Endothelial cell of umbilical vein (primary cell): ENCODE results near the gene GNAZ. TPM values are rescaled to one million over a fixed set of nuclear protein-coding genes. Genes with fewer than 3 reads are reported as not detected.

Source experiments
- BruUV-seq: library from RNA; stranded (reverse); fragments of 400-500 nt; replicated peaks from 2 replicates; lab custom pipeline; 2021; lab: Mats Ljungman, UMichigan
- CTCF ChIA-PET: fragments of 300-600, 350-600 bp; sonication (Branson Sonifier 250); formaldehyde crosslinking; loops from one replicate; lab custom pipeline; 2021; ENCODE audit warnings: antibody characterized with exemption, inconsistent platforms; lab: Charles Lee
- POLR2A ChIA-PET: fragments of 300-600, 350-600 bp; sonication (Branson Sonifier 250); formaldehyde crosslinking; loops from one replicate; lab custom pipeline; 2021; ENCODE audit warnings: antibody characterized with exemption, inconsistent platforms; lab: Charles Lee
- DNase-seq: peaks from one replicate; pipeline ENCODE4 v3.0.0-alpha.2; 2011; ENCODE audit warnings: low read depth, low spot score
- FAIRE-seq: peaks from 2 replicates; lab custom pipeline; 2011; peaks lifted over from hg19 to GRCh38; lab: Jason Lieb, UNC
- H2AFZ ChIP-seq: 2 replicates; pipeline ENCODE4 v1.6.0; 2012; ENCODE audit warnings: low read depth, low read length, control low read depth, inconsistent platforms
- H3K27ac ChIP-seq: 2 replicates; pipeline ENCODE4 v1.5.1; 2011; ENCODE audit warnings: low read depth, mild to moderate bottlenecking, control low read depth, low read length, moderate library complexity; ENCODE audit not compliant: insufficient read depth
- H3K27me3 ChIP-seq, 2 experiments: 2 replicates each; pipeline versions ENCODE4 v1.6.0 to v1.6.1; 2011; ENCODE audit warnings: low read length in 2 of 2, mixed read lengths in 1 of 2; ENCODE audit not compliant: control insufficient read depth in 2 of 2, insufficient read depth in 2 of 2
- H3K36me3 ChIP-seq, 2 experiments: 2 replicates in 1 of 2; 3 replicates in 1 of 2; pipeline ENCODE4 v1.5.1; 2011; ENCODE audit warnings: low read length in 2 of 2, mild to moderate bottlenecking in 1 of 2, moderate library complexity in 1 of 2; ENCODE audit not compliant: control insufficient read depth in 2 of 2, insufficient read depth in 2 of 2; ENCODE audit errors: extremely low read depth in 1 of 2
- H3K4me1 ChIP-seq: 3 replicates; pipeline ENCODE4 v1.5.1; 2011; ENCODE audit warnings: mild to moderate bottlenecking, low read length; ENCODE audit not compliant: control insufficient read depth, insufficient read depth; ENCODE audit errors: extremely low read depth
- H3K4me2 ChIP-seq: 2 replicates; pipeline ENCODE4 v1.6.1; 2011; ENCODE audit warnings: low read length, control low read depth, mixed read lengths; ENCODE audit not compliant: insufficient read depth
- H3K4me3 ChIP-seq, 3 experiments: fragments of 200-600 bp in 1 of 3; sonication (generic), shearing (Covaris generic) in 1 of 3; replicated peaks in 1 of 3; 2 replicates each; pipeline ENCODE4 v1.5.1; 2011 to 2016; ENCODE audit warnings: control low read depth in 3 of 3, low read length in 3 of 3, mild to moderate bottlenecking in 2 of 3, inconsistent platforms in 1 of 3, low read depth in 1 of 3, moderate library complexity in 1 of 3; ENCODE audit not compliant: insufficient read depth in 1 of 3
- H3K79me2 ChIP-seq: 2 replicates; pipeline ENCODE4 v1.6.0; 2012; ENCODE audit warnings: low read length, inconsistent platforms; ENCODE audit not compliant: control insufficient read depth, insufficient read depth
- H3K9ac ChIP-seq: replicated peaks from 2 replicates; pipeline ENCODE3; 2011; ENCODE audit warnings: low read length, control low read depth; ENCODE audit not compliant: insufficient read depth; ENCODE audit errors: extremely low read depth
- H3K9me1 ChIP-seq: replicated peaks from 3 replicates; pipeline ENCODE4 v1.6.0; 2011; ENCODE audit warnings: mild to moderate bottlenecking, low read length; ENCODE audit not compliant: control insufficient read depth, insufficient read depth; ENCODE audit errors: extremely low read depth
- H3K9me3 ChIP-seq: replicated peaks from 2 replicates; pipeline ENCODE4 v1.5.1; 2012; ENCODE audit warnings: low read length, inconsistent platforms; ENCODE audit not compliant: control insufficient read depth, insufficient read depth
- H4K20me1 ChIP-seq: replicated peaks from 2 replicates; pipeline ENCODE3; 2011; ENCODE audit warnings: mild to moderate bottlenecking, low read length; ENCODE audit not compliant: control insufficient read depth, insufficient read depth; ENCODE audit errors: extremely low read depth
- CTCF ChIP-seq, 2 donors: IDR thresholded peaks; 1 replicate in 1 of 2; 2 replicates in 1 of 2; pipeline ENCODE4 v1.5.1; 2011; ENCODE audit warnings: low read length in 2 of 2, mild to moderate bottlenecking in 2 of 2, moderate library complexity in 2 of 2, control low read depth in 1 of 2, inconsistent platforms in 1 of 2, low read depth in 1 of 2; ENCODE audit not compliant: insufficient read depth in 1 of 2; ENCODE audit errors: extremely low read depth in 1 of 2
- EZH2 ChIP-seq: IDR thresholded peaks from 2 replicates; pipeline ENCODE4 v1.6.1; 2012; ENCODE audit warnings: borderline replicate concordance, low read depth, mild to moderate bottlenecking, moderate library complexity, low read length, inconsistent platforms; ENCODE audit not compliant: severe bottlenecking
- FOS ChIP-seq: IDR thresholded peaks from 2 replicates; pipeline ENCODE4 v1.6.1; 2011; ENCODE audit warnings: mild to moderate bottlenecking, low read length, moderate library complexity, borderline replicate concordance; ENCODE audit not compliant: insufficient read depth
- GATA2 ChIP-seq: IDR thresholded peaks from 2 replicates; pipeline ENCODE4 v1.7.0; 2011; ENCODE audit warnings: low read depth, mild to moderate bottlenecking, moderate library complexity, mixed read lengths, low read length; ENCODE audit not compliant: insufficient read length, insufficient read depth
- JUN ChIP-seq: IDR thresholded peaks from 2 replicates; pipeline ENCODE4 v1.6.1; 2011; ENCODE audit warnings: borderline replicate concordance, low read depth; ENCODE audit not compliant: insufficient read length, insufficient read depth
- MYC ChIP-seq: IDR thresholded peaks from one replicate; pipeline ENCODE4 v1.6.1; 2011; ENCODE audit warnings: mild to moderate bottlenecking, low read depth, low read length
- POLR2A ChIP-seq: IDR thresholded peaks from 2 replicates; pipeline ENCODE4 v1.6.1; 2012; ENCODE audit warnings: low read depth, mild to moderate bottlenecking, control low read depth, low read length
- POLR2AphosphoS5 ChIP-seq: IDR thresholded peaks from 2 replicates; pipeline ENCODE4 v1.6.1; 2012; ENCODE audit warnings: low read depth, mild to moderate bottlenecking, control low read depth, low read length, moderate library complexity; ENCODE audit not compliant: insufficient read depth
- dilution Hi-C: fragments of 300-500 bp; cut with MboI; formaldehyde crosslinking; loops from one replicate; pipeline ENCODE4 v1.15.0; 2019; ENCODE audit warnings: low sequenced_read_pairs; ENCODE audit not compliant: extremely low pct_ligation_motif_present
- intact Hi-C: fragments of 100-400 bp; cut with micrococcal nuclease; formaldehyde crosslinking; loops from one replicate; pipeline ENCODE4 v1.10.0; 2022
- polyA plus RNA-seq, 4 experiments: library from polyadenylated mRNA; depleted of rRNA in 3 of 4; stranded (reverse) in 3 of 4; unstranded in 1 of 4; fragments of >200 nt; gene quantifications; 2 replicates each; pipeline versions ENCODE4 v1.2.1 to v1.2.3, GENCODE V29; 2011 to 2012; ENCODE audit warnings: missing spikeins in 1 of 4
- total RNA-seq: library from RNA; stranded (reverse); gene quantifications from 2 replicates; pipeline ENCODE4 v1.2.3, GENCODE V29; 2021
- TF ChIP-seq, protein P1 (sequence below): IDR thresholded peaks from 2 replicates; pipeline ENCODE4 v1.6.1; 2011; ENCODE audit not compliant: insufficient read depth, insufficient read length

The GNAZ gene
- total and polyA plus RNA-seq, 2 donors (not counting 3 experiments of a cell fraction or from before 2014, with no cell fraction given) = 0.44 to 0.86 TPM

GRCh38 chr22:23072077-23072910 is 2.0 kb downstream of the GNAZ start:
- no peaks in the 10 kb centered on the region for H3K79me2 ChIP-seq
- no peak overlapping the region for H3K4me2 ChIP-seq
- no peak overlapping the region for H3K9ac ChIP-seq
- H3K27ac ChIP-seq = no peak overlapping the region
- H4K20me1 ChIP-seq = no peaks in the 10 kb centered on the region
- DNase-seq = no peak
- H3K9me3 ChIP-seq = no peaks in the 10 kb centered on the region
- peaks cover 6% of the 10 kb centered on the region for H3K4me1 ChIP-seq
- CTCF ChIA-PET = interaction anchor here (1.7 kb wide), 1 partner anchor 11 kb away, joined by 4 read pairs; no protein-coding TSS in a partner anchor
- H2AFZ ChIP-seq = no peak overlapping the region
- H3K4me3 ChIP-seq = no peak overlapping the region
- TF ChIP-seq, protein P1, sequence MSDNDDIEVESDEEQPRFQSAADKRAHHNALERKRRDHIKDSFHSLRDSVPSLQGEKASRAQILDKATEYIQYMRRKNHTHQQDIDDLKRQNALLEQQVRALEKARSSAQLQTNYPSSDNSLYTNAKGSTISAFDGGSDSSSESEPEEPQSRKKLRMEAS = no peak
- TF ChIP-seq EZH2 = no peak
- H3K9me1 ChIP-seq = no peaks in the 10 kb centered on the region
- H3K36me3 ChIP-seq = no peaks in the 10 kb centered on the region
- no TSS peak for BruUV-seq
- peaks cover 0 to 3% of the 10 kb centered on the region in 2 experiments for H3K27me3 ChIP-seq
- dilution Hi-C loops = no loop called here
- no peak for FAIRE-seq
- POLR2A ChIA-PET = no interaction called here
- intact Hi-C loops = no loop called here

- H3K4me1 ChIP-seq = peaks cover 6% of the 10 kb centered on the region
- intact Hi-C loops = no loop called here
- peaks cover 0 to 3% of the 10 kb centered on the region in 2 experiments for H3K27me3 ChIP-seq
- POLR2A ChIA-PET = no interaction called here
- H3K36me3 ChIP-seq = no peaks in the 10 kb centered on the region
- H3K79me2 ChIP-seq = no peaks in the 10 kb centered on the region
- no peak overlapping the region for H3K9ac ChIP-seq
- H3K4me2 ChIP-seq = no peak overlapping the region
- H3K9me3 ChIP-seq = no peaks in the 10 kb centered on the region
- no peaks in the 10 kb centered on the region for H4K20me1 ChIP-seq
- TF ChIP-seq, protein P1 = no peak
- TF ChIP-seq JUN (no peak), POLR2A (no peak), CTCF (IDR thresholded peaks at IDR 0.05; ENCODE audit: extremely low read depth in 1 of 2, insufficient read depth in 1 of 2, low read depth in 1 of 2, low read length in 2 of 2) (no peak), EZH2 (no peak), POLR2AphosphoS5 (no peak), FOS (no peak), GATA2 (no peak), MYC (no peak)
- no peak overlapping the region for H3K4me3 ChIP-seq
- CTCF ChIA-PET = no interaction called here
- BruUV-seq = no TSS peak
- FAIRE-seq = no peak
- no peak overlapping the region for H2AFZ ChIP-seq
- dilution Hi-C loops = no loop called here
- no peaks in the 10 kb centered on the region for H3K9me1 ChIP-seq
- no peak overlapping the region for H3K27ac ChIP-seq
- no peak for DNase-seq
These were observed 2.7 kb downstream of the GNAZ start for GRCh38 chr22:23072911-23073491.
